SK-N-SH (cell line): ENCODE results near the gene TOR1A.

Experiments
- ELF1 ChIP-seq: IDR thresholded peaks from 2 replicates; pipeline ENCODE4 v1.4.0; 2012
- EP300 ChIP-seq, 2 experiments: IDR thresholded peaks; 2 replicates each; pipeline versions ENCODE4 v1.4.0 to v1.6.1; 2012; ENCODE audit warnings: borderline replicate concordance in 1 of 2, low read depth in 1 of 2, low read length in 1 of 2
- FOXJ3 ChIP-seq: sonication (generic); formaldehyde crosslinking; IDR thresholded peaks from 2 replicates; pipeline ENCODE4 v1.5.1; 2020; ENCODE audit warnings: mild to moderate bottlenecking, missing genetic modification reagents
- FOXM1 ChIP-seq: IDR thresholded peaks from 2 replicates; pipeline ENCODE4 v1.4.0; 2012; ENCODE audit warnings: low read depth, mild to moderate bottlenecking
- MXI1 ChIP-seq: IDR thresholded peaks from 2 replicates; pipeline ENCODE4 v1.6.1; 2012; ENCODE audit warnings: mild to moderate bottlenecking, low read depth, low read length, improper control_type of control experiment
- NRF1 ChIP-seq: IDR thresholded peaks from 2 replicates; pipeline ENCODE4 v1.6.1; 2012; ENCODE audit warnings: low read depth, mild to moderate bottlenecking, low read length
- POLR2AphosphoS5 ChIP-seq: IDR thresholded peaks from 2 replicates; pipeline ENCODE4 v1.6.1; 2012; ENCODE audit warnings: low read depth, low read length
- RAD21 ChIP-seq: IDR thresholded peaks from 2 replicates; pipeline ENCODE4 v1.6.1; 2012; ENCODE audit warnings: mild to moderate bottlenecking, low read length
- RFX5 ChIP-seq: IDR thresholded peaks from 2 replicates; pipeline ENCODE4 v1.6.1; 2012; ENCODE audit warnings: mild to moderate bottlenecking, improper control_type of control experiment, low read length
- SIN3A ChIP-seq: IDR thresholded peaks from 2 replicates; pipeline ENCODE4 v1.6.1; 2012; ENCODE audit warnings: low read depth, mild to moderate bottlenecking, low read length, moderate library complexity, borderline replicate concordance
- YY1 ChIP-seq: IDR thresholded peaks from 2 replicates; pipeline ENCODE4 v1.4.0; 2012; ENCODE audit warnings: low read depth, mild to moderate bottlenecking
- TF ChIP-seq, protein P1 (sequence below): fragments of 200-600 bp; sonication (generic); IDR thresholded peaks from 2 replicates; pipeline ENCODE4 v1.6.1; 2017; ENCODE audit warnings: antibody characterized with exemption, mild to moderate bottlenecking, moderate library complexity
- TF ChIP-seq, protein P2 (sequence below): IDR thresholded peaks from 2 replicates; pipeline ENCODE4 v1.4.0; 2012; ENCODE audit warnings: low read depth, borderline replicate concordance
- TF ChIP-seq, protein P3 (sequence below): IDR thresholded peaks from 2 replicates; pipeline ENCODE4 v1.6.1; 2012; ENCODE audit warnings: mild to moderate bottlenecking, low read depth, low read length, moderate library complexity

DNA sequence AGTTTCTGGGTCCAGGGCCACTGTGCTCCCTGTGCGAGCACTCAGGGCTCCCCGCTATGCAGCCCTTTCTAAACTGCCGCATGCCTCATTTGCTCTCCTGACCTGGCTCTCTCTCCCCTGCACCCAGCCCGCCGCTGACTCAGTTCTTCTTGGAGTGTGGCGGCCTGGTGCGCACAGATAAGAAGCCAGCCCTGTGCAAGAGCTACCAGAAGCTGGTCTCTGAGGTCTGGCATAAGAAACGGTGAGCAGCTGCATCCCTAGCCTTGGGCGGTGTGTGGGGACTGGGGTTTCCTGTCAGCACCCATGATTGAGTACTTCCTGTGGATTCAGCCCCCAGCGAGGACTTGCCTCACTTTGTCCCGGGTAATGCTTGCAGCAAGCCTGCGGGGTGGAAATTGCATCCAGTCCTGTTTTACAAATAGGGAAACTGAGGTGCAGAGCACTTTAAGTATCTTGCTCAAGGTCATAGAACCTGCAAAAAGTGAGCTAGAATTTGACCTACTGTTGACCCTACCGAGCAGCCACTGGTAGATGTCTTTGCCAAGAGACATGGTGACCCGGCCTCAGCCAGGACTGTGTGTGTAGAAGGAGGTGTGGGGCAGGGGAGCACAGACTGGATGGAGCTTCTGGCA lies 39.2 kb upstream of the TOR1A start:
- TF ChIP-seq, protein P1, sequence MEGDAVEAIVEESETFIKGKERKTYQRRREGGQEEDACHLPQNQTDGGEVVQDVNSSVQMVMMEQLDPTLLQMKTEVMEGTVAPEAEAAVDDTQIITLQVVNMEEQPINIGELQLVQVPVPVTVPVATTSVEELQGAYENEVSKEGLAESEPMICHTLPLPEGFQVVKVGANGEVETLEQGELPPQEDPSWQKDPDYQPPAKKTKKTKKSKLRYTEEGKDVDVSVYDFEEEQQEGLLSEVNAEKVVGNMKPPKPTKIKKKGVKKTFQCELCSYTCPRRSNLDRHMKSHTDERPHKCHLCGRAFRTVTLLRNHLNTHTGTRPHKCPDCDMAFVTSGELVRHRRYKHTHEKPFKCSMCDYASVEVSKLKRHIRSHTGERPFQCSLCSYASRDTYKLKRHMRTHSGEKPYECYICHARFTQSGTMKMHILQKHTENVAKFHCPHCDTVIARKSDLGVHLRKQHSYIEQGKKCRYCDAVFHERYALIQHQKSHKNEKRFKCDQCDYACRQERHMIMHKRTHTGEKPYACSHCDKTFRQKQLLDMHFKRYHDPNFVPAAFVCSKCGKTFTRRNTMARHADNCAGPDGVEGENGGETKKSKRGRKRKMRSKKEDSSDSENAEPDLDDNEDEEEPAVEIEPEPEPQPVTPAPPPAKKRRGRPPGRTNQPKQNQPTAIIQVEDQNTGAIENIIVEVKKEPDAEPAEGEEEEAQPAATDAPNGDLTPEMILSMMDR: no peak
- no peak for TF ChIP-seq POLR2AphosphoS5
- TF ChIP-seq MXI1: peak; percentile 34; the same call in 1 of the 2 replicates
- TF ChIP-seq YY1: no peak
- TF ChIP-seq SIN3A: no peak
- TF ChIP-seq FOXJ3 (CRISPR knock-in tag): peak; percentile 75; the same call in 1 of the 2 replicates
- TF ChIP-seq, protein P2, sequence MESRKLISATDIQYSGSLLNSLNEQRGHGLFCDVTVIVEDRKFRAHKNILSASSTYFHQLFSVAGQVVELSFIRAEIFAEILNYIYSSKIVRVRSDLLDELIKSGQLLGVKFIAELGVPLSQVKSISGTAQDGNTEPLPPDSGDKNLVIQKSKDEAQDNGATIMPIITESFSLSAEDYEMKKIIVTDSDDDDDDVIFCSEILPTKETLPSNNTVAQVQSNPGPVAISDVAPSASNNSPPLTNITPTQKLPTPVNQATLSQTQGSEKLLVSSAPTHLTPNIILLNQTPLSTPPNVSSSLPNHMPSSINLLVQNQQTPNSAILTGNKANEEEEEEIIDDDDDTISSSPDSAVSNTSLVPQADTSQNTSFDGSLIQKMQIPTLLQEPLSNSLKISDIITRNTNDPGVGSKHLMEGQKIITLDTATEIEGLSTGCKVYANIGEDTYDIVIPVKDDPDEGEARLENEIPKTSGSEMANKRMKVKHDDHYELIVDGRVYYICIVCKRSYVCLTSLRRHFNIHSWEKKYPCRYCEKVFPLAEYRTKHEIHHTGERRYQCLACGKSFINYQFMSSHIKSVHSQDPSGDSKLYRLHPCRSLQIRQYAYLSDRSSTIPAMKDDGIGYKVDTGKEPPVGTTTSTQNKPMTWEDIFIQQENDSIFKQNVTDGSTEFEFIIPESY: no peak
- peak; percentile 27; the same call in 1 of the 2 replicates for TF ChIP-seq RAD21
- TF ChIP-seq RFX5: no peak
- no peak for TF ChIP-seq ELF1
- TF ChIP-seq, protein P3, sequence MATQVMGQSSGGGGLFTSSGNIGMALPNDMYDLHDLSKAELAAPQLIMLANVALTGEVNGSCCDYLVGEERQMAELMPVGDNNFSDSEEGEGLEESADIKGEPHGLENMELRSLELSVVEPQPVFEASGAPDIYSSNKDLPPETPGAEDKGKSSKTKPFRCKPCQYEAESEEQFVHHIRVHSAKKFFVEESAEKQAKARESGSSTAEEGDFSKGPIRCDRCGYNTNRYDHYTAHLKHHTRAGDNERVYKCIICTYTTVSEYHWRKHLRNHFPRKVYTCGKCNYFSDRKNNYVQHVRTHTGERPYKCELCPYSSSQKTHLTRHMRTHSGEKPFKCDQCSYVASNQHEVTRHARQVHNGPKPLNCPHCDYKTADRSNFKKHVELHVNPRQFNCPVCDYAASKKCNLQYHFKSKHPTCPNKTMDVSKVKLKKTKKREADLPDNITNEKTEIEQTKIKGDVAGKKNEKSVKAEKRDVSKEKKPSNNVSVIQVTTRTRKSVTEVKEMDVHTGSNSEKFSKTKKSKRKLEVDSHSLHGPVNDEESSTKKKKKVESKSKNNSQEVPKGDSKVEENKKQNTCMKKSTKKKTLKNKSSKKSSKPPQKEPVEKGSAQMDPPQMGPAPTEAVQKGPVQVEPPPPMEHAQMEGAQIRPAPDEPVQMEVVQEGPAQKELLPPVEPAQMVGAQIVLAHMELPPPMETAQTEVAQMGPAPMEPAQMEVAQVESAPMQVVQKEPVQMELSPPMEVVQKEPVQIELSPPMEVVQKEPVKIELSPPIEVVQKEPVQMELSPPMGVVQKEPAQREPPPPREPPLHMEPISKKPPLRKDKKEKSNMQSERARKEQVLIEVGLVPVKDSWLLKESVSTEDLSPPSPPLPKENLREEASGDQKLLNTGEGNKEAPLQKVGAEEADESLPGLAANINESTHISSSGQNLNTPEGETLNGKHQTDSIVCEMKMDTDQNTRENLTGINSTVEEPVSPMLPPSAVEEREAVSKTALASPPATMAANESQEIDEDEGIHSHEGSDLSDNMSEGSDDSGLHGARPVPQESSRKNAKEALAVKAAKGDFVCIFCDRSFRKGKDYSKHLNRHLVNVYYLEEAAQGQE: no peak
- TF ChIP-seq NRF1: no peak
- TF ChIP-seq FOXM1: no peak
- peak in 1 of 2 experiments; percentile 81; a peak in 2 of 4 replicates for TF ChIP-seq EP300 (IDR thresholded peaks at IDR 0.05; ENCODE audit: borderline replicate concordance in 1 of 2, low read depth in 1 of 2, low read length in 1 of 2)
